ENCODE results near the gene GPR35.
"Not testable (repeated sequence)": the region's sequence is repeated elsewhere in the genome, so short reads cannot be mapped to it uniquely, and the experiment has no call there.

Gene GPR35

DNA sequence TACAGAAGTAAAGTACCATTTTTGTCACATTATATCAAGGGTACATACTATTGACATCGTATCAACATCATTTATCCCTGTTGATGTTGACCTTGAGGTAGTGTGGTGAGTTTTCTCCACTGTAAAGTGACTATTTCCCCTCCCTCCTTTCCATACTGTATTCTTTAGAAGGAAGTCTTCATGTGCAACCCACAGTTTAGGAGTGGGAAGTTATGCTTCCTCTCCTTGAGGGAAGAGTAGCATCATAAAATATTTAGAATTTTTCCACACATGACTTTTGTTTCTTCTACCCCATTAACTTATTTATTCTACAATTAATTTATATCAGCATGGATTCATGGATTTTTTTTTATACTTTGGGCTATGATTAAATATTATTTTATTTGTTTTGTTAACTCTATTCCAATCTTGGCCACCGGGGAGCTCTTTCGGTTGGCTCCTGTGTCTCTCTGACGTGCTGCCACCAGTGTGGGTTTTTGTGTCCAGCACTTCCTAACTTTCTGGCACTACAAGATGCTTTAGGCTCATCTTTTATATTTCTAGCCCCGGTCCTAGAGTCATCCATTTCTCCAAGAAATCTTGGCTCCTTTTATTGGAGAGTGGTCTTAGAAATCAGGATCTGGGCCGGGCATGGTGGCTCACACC, 38.4 kb downstream of the GPR35 start:
- no peak for DNase-seq

DNA sequence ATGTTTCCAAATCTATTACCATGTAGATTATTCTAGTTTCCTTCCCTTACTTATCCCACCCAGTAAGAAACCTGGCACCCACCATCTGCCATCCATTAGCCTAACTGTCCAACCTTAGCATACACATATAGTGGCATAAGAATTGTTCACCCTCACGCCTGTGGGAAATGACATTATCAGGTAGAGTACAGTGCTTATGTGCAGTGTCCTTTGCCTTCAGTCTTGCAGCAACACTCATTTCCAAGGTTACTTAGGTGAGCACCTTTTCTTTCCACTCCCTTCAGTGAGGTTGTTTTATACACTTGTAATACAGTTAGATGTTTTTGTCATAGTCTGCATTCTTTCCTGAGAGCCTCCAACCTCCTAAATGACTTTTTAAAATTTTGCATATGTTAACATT, 39.3 kb downstream of the GPR35 start:
- DNase-seq = no peak

DNA sequence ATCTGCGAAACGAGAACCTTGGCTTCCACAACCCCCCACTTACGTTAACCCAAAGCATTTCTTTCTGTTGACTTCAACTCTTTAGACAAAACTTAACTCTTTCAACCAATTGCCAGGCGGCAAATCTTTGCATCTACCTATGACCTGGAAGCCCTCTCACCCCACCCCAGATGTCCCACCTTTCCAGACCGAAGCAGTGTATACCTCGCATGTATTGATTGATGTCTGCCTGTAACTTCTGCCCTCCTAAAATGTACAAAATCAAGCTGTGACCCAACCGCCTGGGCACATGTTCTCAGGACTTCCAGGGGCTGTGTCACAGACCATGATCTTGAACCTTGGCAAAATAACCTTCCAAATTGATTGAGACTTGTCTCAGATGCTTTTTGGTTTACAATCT, 45.1 kb downstream of the GPR35 start:
- DNase-seq = no peak

DNA sequence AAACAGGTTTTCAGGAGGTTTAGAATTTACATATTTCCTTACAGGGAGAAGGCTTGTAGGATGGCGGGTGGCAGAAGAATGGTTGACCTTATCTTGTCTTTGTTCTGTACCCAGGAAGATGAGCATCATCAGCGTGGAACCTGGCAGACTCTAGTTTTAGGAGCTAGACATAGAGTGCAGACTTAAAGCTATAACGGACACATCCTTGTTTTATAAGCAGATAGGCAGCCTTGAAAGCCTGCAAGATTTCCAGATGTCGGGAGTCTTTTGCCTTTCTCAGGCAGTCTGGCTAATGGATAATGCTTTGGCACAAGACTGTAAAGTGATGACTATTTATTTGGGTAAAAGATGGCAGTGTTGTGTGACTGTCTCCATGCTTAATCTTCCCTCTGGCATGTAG, 45.7 kb downstream of the GPR35 start:
- no peak for DNase-seq

DNA sequence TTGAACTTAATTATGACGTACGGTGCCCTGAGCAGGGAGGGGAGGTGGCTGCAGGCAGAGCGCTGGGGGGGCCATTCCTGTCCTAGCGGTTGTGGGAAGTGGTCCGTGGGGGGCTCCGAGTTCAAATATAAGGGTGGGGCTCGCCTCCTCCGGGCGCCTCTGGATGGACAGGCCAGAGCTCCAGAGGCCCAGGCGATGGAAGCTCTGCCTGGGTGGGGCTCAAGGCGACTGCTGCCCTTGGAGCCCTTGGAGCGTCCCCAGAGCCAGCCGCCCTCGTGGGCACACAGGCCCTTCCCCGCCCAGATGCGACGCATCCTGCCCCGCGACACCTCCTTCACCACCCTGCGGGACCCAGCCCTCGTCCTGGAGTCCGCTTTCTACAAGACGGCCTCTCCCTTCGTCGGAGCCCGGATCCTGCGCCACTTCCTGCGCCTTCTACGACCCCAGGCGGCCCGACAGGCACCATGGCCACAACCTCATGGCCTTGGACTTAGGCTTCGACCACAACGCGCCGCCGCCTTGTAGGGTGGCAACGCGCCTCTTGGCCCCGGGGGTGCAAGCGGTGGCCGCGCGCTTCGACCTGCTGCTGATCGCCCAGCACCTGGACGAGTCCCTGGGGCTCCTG, 46.9 kb downstream of the GPR35 start:
- DNase-seq = no peak

DNA sequence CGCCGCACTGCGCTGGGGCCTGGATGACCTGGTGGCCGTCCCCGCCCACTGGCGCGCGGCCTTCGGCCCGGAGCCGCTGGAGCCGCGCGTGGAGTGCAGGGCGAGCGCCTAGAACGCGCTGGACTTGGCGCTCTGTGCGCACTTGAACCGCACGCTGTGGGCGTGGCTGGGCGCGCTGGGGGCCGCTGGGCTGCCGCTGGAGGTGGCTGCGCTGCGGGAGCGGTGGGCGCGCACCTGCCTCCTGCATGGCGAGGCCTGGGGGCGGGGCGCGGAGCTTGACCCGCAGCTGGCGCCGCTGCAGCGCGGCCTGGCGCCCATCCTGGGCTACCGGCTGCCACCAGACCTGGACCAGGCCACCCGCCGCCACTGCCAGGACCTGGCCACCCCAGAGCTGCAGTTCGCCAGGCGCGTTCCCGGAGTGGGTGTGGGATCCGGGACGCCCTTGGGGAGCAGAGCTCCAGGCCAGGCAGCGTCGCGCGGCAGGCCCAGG, 47.5 kb downstream of the GPR35 start:
- no peak for DNase-seq

DNA sequence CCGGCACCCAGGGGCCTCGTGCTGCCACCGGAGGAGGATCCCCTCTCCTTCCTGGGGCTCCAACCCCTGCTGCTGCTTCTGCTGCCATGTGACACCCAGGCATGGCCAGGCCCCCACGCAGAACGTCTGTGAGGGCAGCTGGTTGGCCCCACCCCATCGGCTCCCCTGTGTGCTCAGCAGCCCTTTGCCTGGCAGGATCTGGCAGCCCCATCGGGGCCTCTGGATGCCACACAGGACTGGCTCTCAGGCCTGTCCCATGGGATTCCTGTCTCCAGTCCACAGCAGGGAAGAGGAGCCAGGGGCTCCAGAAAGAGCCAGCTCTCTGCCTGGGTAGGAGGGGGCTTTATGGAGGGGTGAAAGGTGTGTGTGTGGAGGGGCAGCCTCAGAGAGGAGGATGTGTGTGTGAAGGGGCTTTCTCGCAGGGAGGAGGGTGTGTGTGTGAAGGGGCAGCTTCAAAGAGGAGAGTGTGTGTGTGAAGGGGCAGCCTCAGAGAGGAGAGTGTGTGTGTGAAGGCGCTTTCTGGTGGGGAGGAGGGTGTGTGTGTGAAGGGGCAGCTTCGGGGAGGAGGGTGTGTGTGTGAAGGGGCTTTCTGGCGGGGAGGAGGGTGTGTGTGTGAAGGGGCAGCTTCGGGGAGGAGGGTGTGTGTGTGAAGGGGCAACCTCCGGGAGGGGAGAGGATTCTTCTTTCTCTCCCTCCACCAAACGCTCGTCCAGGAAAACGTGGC, 49.3 kb downstream of the GPR35 start:
- DNase-seq = not testable (repeated sequence)

DNA sequence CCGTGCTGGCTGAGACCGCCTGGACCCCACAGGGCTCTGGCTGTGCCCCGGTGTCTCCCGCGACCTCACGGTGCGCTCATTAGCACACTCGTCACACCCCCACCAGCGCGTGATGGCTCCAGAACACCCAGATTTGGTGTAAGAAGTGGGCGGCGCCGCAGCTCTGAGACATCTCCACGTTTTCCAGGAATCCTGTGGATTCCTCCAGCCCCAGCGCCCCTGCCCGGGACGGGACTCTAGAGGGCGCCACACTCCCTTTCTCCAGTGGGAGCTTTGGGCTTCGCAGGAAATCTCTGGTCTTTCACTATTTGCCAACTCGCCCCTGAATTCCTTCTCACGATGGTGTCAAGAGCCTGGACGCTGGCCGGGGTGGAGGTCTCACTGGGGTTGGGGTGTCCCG, 50.1 kb downstream of the GPR35 start:
- not testable (repeated sequence) for DNase-seq

DNA sequence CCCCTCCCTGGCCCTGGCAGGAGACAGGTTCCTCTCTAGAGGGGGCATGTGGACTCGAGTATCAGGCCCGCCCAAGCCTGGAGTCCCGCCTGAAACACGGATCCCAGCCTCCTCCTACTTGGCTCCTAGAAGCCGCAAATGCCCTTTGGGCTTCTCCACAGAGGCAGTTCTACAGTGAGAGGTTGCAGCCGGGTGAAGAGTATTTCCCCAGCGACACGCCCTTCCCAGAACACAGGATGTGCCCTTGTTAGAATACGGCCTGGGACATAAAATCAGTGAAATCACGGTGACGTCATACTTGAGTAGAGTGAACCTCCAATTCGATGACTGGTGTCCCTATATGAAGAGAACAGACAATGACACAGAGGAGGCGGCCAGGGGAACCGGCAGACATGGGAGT, 52.8 kb downstream of the GPR35 start:
- DNase-seq = not testable (repeated sequence)

DNA sequence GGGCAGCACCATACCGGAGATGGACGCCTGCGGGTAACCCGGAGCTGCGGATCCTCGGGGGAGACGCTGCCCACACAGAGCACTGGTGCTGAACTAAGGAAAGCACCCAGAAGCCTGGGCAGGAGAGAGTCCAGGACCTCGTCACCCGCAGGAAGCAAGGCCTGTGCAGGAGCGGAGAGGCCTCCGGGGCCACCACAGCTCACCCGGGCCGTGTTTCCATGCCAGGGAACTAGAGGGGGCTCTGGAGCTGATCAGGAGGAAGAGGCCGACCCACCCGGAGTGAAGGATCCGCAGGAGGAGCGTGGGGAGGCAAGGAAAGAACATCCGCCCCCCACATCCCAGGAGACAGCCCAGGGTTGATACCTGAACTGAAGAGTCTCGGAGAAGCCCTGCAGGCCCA, 53.6 kb downstream of the GPR35 start:
- not testable (repeated sequence) for DNase-seq

DNA sequence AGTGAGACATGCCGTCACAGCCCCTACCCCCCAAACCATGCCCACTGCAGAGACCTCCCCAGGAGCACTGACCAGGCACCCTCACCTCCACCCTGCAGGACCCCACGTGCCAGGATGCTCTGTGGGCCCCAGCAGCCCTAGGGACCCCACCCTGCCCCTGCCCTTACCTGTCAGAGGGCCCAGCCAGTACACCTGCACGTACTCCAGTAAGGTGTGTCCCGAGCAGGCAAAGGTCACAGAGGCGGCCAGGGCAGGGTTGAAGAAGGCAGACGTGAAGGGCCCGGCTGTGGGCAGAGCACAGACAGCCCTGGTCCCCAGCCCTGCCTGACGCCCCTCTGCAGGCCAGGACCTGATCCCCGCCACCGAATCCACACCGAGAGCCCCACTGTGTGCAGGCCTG, 54.9 kb downstream of the GPR35 start:
- not testable (repeated sequence) for DNase-seq
